ENCODE results near the gene SCNN1A. TPM values are rescaled to one million over a fixed set of nuclear protein-coding genes. Genes with fewer than 3 reads are reported as not detected.

SCNN1A gene
- total and polyA plus RNA-seq, 2 of the 13 experiments (the other 11 are each of a cell fraction or from before 2014, with no cell fraction given) = 1.5 to 14.6 TPM

- TF ChIP-seq SKIL (CRISPR knock-in tag; IDR thresholded peaks at IDR 0.05; ENCODE audit: borderline replicate concordance) (peak; percentile 37; the same call in 1 of the 2 replicates), ZNF224 (CRISPR knock-in tag; IDR thresholded peaks at IDR 0.05) (no peak), ATF2 (CRISPR knock-in tag; IDR thresholded peaks at IDR 0.05) (0 out of 2 replicates have a peak, but pooled peaks have one; percentile 49), FOXP4 (CRISPR knock-in tag; IDR thresholded peaks at IDR 0.05) (no peak; the same call in 1 of the 2 replicates), ZNF350 (CRISPR knock-in tag; IDR thresholded peaks at IDR 0.05; ENCODE audit: borderline replicate concordance, low read depth) (peak; percentile 50; the same call in 1 of the 2 replicates), PHF20 (CRISPR knock-in tag; IDR thresholded peaks at IDR 0.05) (peak; percentile 46), FOXJ3 (CRISPR knock-in tag; IDR thresholded peaks at IDR 0.05; ENCODE audit: borderline replicate concordance) (no peak), KMT2A (CRISPR knock-in tag; IDR thresholded peaks at IDR 0.05) (no peak), ZNF512B (CRISPR knock-in tag; IDR thresholded peaks at IDR 0.05; ENCODE audit: borderline replicate concordance) (no peak), ZNF615 (CRISPR knock-in tag; IDR thresholded peaks at IDR 0.05; ENCODE audit: borderline replicate concordance) (no peak), ZNF382 (CRISPR knock-in tag; IDR thresholded peaks at IDR 0.05; ENCODE audit: borderline replicate concordance) (no peak), AHR (CRISPR knock-in tag; IDR thresholded peaks at IDR 0.05) (no peak), GATAD1 (CRISPR knock-in tag; IDR thresholded peaks at IDR 0.05) (peak; percentile 52; the same call in 1 of the 2 replicates), ASH2L (IDR thresholded peaks at IDR 0.05; ENCODE audit: insufficient read length, low read depth, low read length) (peak; percentile 44), CREM (IDR thresholded peaks at IDR 0.05) (no peak), CREM (CRISPR knock-in tag; IDR thresholded peaks at IDR 0.05) (no peak), GZF1 (CRISPR knock-in tag; IDR thresholded peaks at IDR 0.05) (no peak), ZNF616 (CRISPR knock-in tag; IDR thresholded peaks at IDR 0.05; ENCODE audit: low read depth) (peak; percentile 55; the same call in 1 of the 2 replicates), ARHGAP35 (CRISPR knock-in tag; IDR thresholded peaks at IDR 0.05; ENCODE audit: borderline replicate concordance) (no peak), SP1 (IDR thresholded peaks at IDR 0.05) (no peak), SP1 (CRISPR knock-in tag; IDR thresholded peaks at IDR 0.05) (no peak)
Measured at GRCh38 chr12:6341417-6342139, 33.8 kb downstream of the SCNN1A start, which contains the start of gene TNFRSF1A (continued).

All from HepG2 (cell line).